Choroid plexus epithelial cell (primary cell): ENCODE measurements around the gene SH3PXD2A.

Source experiments
- DNase-seq: peaks from one replicate; pipeline ENCODE4 v3.0.0-alpha.2; 2010; ENCODE audit warnings: low read depth
- H3K4me3 ChIP-seq: 2 replicates; pipeline ENCODE4 v1.5.1; 2011; ENCODE audit warnings: low read depth, mild to moderate bottlenecking, control low read depth, low read length, moderate library complexity
- TF ChIP-seq, protein P1 (sequence below): conservative IDR thresholded peaks from 2 replicates; pipeline ENCODE4 v1.5.1; 2011; ENCODE audit warnings: low read depth, mild to moderate bottlenecking, control low read depth, inconsistent platforms, low read length, moderate library complexity

Gene SH3PXD2A

DNA sequence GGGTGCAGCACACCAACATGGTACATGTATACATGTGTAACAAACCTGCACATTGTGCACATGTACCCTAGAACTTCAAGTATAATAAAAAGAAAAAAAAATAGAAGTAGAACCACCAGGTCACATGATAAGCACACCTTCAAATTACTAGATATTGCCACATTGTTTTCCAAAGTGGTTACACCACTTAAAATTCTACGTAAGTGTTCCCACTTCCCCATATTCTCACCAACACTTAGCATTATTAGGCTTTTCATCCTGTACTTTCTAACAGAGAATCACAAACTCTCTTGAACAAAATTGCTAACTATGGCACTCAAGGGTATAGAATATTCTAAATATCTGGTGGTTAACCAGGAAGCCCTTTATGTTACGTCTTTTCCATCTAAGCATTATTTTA, 22.6 kb downstream of the SH3PXD2A start:
- no peak for DNase-seq
- no peak overlapping the region for H3K4me3 ChIP-seq
- TF ChIP-seq, protein P1, sequence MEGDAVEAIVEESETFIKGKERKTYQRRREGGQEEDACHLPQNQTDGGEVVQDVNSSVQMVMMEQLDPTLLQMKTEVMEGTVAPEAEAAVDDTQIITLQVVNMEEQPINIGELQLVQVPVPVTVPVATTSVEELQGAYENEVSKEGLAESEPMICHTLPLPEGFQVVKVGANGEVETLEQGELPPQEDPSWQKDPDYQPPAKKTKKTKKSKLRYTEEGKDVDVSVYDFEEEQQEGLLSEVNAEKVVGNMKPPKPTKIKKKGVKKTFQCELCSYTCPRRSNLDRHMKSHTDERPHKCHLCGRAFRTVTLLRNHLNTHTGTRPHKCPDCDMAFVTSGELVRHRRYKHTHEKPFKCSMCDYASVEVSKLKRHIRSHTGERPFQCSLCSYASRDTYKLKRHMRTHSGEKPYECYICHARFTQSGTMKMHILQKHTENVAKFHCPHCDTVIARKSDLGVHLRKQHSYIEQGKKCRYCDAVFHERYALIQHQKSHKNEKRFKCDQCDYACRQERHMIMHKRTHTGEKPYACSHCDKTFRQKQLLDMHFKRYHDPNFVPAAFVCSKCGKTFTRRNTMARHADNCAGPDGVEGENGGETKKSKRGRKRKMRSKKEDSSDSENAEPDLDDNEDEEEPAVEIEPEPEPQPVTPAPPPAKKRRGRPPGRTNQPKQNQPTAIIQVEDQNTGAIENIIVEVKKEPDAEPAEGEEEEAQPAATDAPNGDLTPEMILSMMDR, result no peak

GRCh38 chr10:103829838-103830465, 25.4 kb downstream of the SH3PXD2A start:
- no peak for DNase-seq
- TF ChIP-seq, protein P1, result no peak
- H3K4me3 ChIP-seq, result no peak overlapping the region

DNA sequence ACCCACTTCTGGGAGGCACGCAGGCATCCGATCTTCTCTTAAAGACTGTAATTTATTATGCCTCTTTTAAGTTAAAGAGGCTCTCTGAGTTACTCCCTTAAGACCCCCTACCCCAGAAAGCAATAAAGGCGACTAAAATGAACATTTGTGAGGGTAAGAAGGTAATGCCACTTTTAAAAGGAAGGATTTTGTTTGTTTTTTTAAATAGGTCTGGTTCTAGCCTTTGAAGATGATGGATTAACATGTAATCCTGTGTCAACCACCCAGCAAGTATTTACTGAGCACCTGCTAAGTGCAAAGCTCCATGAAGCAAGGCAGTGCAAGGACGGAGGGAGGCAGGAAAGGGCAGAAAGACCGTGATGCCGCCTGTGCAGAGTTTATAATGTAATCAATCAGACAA, 26.1 kb downstream of the SH3PXD2A start:
- TF ChIP-seq, protein P1, result no peak
- no peak for DNase-seq
- H3K4me3 ChIP-seq, result no peak overlapping the region

DNA sequence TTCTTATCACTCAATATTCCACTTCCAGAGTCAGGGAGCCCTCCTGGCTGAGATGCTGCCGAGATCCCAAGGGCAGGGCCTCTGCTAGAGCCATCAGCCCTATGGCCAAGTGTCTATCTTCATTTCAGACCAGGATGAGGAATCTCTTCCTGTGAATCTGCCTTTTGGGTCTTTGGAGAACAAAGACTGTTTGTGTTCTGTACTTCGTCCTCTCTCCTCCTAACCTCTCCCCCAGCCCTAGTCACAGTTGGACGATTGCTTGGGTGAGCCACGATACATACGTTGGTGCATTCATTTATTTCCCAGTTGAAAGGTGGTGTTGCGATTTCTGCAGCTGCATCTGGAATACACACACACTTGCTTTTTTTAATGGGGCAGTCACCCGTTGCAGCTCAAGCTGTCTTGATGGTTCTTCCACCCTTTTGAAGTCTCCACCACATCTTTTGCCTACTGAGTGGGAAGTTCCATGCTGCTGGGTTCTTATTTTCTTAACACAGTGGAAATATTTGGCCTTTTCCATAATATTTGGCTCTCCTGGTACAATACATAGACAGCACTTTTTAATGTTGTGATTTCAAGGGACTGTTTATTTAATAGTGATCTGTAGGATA, 26.7 kb downstream of the SH3PXD2A start:
- no peak overlapping the region for H3K4me3 ChIP-seq
- DNase-seq, result no peak
- TF ChIP-seq, protein P1, result no peak

- TF ChIP-seq, protein P1, result no peak
- no peak for DNase-seq
- no peak overlapping the region for H3K4me3 ChIP-seq
Measured at GRCh38 chr10:103828107-103828506, 27.3 kb downstream of the SH3PXD2A start.

- TF ChIP-seq, protein P1, result no peak
- DNase-seq, result no peak
- H3K4me3 ChIP-seq, result no peak overlapping the region
Measured at GRCh38 chr10:103826885-103827284, 28.5 kb downstream of the SH3PXD2A start.

- no peak for DNase-seq
- TF ChIP-seq, protein P1, result no peak
- no peak overlapping the region for H3K4me3 ChIP-seq
Measured at GRCh38 chr10:103824281-103824680, 31.1 kb downstream of the SH3PXD2A start.
